ENCODE data around the gene NEGR1.

DNA sequence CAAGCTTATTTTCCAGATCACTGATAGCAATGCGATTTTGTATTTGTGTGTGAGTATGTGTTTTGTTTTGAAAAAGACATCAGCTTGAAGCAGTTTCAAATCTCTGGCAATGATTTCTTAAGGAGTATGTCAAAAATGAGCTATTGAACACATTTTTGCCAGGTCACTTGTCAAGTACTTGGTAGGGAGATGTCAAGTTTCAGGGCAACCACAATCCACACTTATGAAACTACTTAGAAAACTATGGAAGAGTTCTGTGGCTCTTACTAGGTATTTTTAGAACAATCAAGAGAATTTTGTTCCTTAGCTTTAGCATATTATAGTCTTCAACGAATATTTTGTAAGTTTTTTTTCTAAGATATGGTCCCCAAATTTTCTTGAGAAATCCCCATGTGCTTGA lies 882.7 kb downstream of the NEGR1 start:
- TF ChIP-seq, protein P1, sequence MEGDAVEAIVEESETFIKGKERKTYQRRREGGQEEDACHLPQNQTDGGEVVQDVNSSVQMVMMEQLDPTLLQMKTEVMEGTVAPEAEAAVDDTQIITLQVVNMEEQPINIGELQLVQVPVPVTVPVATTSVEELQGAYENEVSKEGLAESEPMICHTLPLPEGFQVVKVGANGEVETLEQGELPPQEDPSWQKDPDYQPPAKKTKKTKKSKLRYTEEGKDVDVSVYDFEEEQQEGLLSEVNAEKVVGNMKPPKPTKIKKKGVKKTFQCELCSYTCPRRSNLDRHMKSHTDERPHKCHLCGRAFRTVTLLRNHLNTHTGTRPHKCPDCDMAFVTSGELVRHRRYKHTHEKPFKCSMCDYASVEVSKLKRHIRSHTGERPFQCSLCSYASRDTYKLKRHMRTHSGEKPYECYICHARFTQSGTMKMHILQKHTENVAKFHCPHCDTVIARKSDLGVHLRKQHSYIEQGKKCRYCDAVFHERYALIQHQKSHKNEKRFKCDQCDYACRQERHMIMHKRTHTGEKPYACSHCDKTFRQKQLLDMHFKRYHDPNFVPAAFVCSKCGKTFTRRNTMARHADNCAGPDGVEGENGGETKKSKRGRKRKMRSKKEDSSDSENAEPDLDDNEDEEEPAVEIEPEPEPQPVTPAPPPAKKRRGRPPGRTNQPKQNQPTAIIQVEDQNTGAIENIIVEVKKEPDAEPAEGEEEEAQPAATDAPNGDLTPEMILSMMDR (IDR thresholded peaks at IDR 0.05; ENCODE audit: low read depth, low read length, missing input control) = no peak
- TF ChIP-seq TAF1 (conservative IDR thresholded peaks at IDR 0.05) (no peak), RAD21 (IDR thresholded peaks at IDR 0.05) (no peak), SP1 (IDR thresholded peaks at IDR 0.05) (no peak), GABPA (IDR thresholded peaks at IDR 0.05 in 1 of 2, conservative IDR thresholded peaks at IDR 0.05 in 1 of 2) (no peak), EGR1 (IDR thresholded peaks at IDR 0.05; ENCODE audit: low read depth in 2 of 2) (no peak), ATF3 (IDR thresholded peaks at IDR 0.05) (no peak), YY1 (IDR thresholded peaks at IDR 0.05) (no peak), JUND (IDR thresholded peaks at IDR 0.05) (no peak), HNF4A (conservative IDR thresholded peaks at IDR 0.05) (no peak)
- TF ChIP-seq, protein P2, sequence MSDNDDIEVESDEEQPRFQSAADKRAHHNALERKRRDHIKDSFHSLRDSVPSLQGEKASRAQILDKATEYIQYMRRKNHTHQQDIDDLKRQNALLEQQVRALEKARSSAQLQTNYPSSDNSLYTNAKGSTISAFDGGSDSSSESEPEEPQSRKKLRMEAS (IDR thresholded peaks at IDR 0.05) = no peak
- TF ChIP-seq, protein P3, sequence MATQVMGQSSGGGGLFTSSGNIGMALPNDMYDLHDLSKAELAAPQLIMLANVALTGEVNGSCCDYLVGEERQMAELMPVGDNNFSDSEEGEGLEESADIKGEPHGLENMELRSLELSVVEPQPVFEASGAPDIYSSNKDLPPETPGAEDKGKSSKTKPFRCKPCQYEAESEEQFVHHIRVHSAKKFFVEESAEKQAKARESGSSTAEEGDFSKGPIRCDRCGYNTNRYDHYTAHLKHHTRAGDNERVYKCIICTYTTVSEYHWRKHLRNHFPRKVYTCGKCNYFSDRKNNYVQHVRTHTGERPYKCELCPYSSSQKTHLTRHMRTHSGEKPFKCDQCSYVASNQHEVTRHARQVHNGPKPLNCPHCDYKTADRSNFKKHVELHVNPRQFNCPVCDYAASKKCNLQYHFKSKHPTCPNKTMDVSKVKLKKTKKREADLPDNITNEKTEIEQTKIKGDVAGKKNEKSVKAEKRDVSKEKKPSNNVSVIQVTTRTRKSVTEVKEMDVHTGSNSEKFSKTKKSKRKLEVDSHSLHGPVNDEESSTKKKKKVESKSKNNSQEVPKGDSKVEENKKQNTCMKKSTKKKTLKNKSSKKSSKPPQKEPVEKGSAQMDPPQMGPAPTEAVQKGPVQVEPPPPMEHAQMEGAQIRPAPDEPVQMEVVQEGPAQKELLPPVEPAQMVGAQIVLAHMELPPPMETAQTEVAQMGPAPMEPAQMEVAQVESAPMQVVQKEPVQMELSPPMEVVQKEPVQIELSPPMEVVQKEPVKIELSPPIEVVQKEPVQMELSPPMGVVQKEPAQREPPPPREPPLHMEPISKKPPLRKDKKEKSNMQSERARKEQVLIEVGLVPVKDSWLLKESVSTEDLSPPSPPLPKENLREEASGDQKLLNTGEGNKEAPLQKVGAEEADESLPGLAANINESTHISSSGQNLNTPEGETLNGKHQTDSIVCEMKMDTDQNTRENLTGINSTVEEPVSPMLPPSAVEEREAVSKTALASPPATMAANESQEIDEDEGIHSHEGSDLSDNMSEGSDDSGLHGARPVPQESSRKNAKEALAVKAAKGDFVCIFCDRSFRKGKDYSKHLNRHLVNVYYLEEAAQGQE (IDR thresholded peaks at IDR 0.05) = no peak
